SU-DHL-6 (cell line): ENCODE data around the gene ADK.

Experiments used
- EZH2phosphoT487 ChIP-seq: fragments of 200-600 bp; sonication (generic), shearing (Covaris generic); conservative IDR thresholded peaks from 2 replicates; pipeline ENCODE4 v1.6.1; 2018; ENCODE audit warnings: mild to moderate bottlenecking, antibody characterized with exemption, low read length, moderate library complexity, mixed read lengths
- TF ChIP-seq, protein P1 (sequence below): fragments of 200-600 bp; sonication (generic); IDR thresholded peaks from one replicate; pipeline ENCODE4 v1.5.1; 2017; ENCODE audit warnings: antibody characterized with exemption, mild to moderate bottlenecking, low read length, moderate library complexity; ENCODE audit not compliant: insufficient read depth, poor library complexity, severe bottlenecking

DNA sequence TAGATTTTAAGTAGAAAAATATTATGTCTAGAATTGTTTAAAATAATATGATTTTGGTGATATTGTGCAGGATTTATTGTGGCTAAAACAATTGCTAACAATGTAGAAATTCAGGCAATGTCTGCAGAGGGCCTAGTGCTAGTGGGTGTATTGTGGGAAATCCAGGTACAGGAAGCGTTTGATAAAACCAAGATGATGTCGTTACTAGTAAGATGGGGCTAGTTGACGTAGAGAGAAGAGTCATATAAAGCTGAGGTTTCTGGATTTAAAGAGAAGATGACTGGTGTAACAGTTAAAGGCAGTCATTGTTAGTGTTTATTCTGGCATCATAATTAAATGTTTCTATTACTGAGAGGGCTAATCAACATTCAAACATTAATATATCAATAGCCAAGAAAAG lies 43.5 kb downstream of the ADK start:
- TF ChIP-seq, protein P1, sequence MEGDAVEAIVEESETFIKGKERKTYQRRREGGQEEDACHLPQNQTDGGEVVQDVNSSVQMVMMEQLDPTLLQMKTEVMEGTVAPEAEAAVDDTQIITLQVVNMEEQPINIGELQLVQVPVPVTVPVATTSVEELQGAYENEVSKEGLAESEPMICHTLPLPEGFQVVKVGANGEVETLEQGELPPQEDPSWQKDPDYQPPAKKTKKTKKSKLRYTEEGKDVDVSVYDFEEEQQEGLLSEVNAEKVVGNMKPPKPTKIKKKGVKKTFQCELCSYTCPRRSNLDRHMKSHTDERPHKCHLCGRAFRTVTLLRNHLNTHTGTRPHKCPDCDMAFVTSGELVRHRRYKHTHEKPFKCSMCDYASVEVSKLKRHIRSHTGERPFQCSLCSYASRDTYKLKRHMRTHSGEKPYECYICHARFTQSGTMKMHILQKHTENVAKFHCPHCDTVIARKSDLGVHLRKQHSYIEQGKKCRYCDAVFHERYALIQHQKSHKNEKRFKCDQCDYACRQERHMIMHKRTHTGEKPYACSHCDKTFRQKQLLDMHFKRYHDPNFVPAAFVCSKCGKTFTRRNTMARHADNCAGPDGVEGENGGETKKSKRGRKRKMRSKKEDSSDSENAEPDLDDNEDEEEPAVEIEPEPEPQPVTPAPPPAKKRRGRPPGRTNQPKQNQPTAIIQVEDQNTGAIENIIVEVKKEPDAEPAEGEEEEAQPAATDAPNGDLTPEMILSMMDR = no peak
- no peak for TF ChIP-seq EZH2phosphoT487
